ENCODE results near the gene MED15.

GRCh38 chr22:20565761-20566160, 58.4 kb downstream of the MED15 start:
- TF ChIP-seq CTCF (IDR thresholded peaks at IDR 0.05 in 2 of 3, conservative IDR thresholded peaks at IDR 0.05 in 1 of 3; ENCODE audit: control insufficient read depth in 2 of 3, extremely low read depth in 1 of 3, insufficient read depth in 1 of 3, low read depth in 3 of 3, low read length in 3 of 3) (no peak), YY1 (IDR thresholded peaks at IDR 0.05; ENCODE audit: low read depth, low read length) (no peak), RAD21 (IDR thresholded peaks at IDR 0.05; ENCODE audit: insufficient read depth, low read depth, low read length) (no peak), TBL1XR1 (IDR thresholded peaks at IDR 0.05; ENCODE audit: low read depth, low read length) (no peak), SP1 (IDR thresholded peaks at IDR 0.05; ENCODE audit: low read depth, low read length) (no peak), MEF2B (IDR thresholded peaks at IDR 0.05; ENCODE audit: partially characterized antibody, poor library complexity, severe bottlenecking) (no peak), CHD4 (IDR thresholded peaks at IDR 0.05) (no peak), KDM1A (IDR thresholded peaks at IDR 0.05; ENCODE audit: borderline replicate concordance) (no peak), POLR2A (IDR thresholded peaks at IDR 0.05; ENCODE audit: low read depth, low read length) (no peak), CEBPZ (IDR thresholded peaks at IDR 0.05; ENCODE audit: low read depth, low read length) (no peak), SPI1 (IDR thresholded peaks at IDR 0.05; ENCODE audit: borderline replicate concordance, insufficient read depth, low read depth, low read length) (no peak), ATF2 (IDR thresholded peaks at IDR 0.05; ENCODE audit: low read length) (no peak), FOXM1 (IDR thresholded peaks at IDR 0.05; ENCODE audit: low read depth, low read length) (no peak)

Measured in GM12878 (cell line).